Erythroblast (primary cell): ENCODE measurements around the gene GNAT1.

Source experiments
- DNase-seq, 2 experiments: peaks; one replicate each; lab custom pipeline; 2025; lab: John Stamatoyannopoulos, UW
- GATA1 ChIP-seq: IDR thresholded peaks from 2 replicates; pipeline ENCODE4 v1.6.1; 2011; ENCODE audit warnings: low read depth, mild to moderate bottlenecking, control low read depth, low read length, moderate library complexity
- POLR2A ChIP-seq: IDR thresholded peaks from 2 replicates; pipeline ENCODE4 v1.6.1; 2011; ENCODE audit warnings: mild to moderate bottlenecking, low read length

The GNAT1 gene

GRCh38 chr3:50156549-50157493, 34.6 kb upstream of the GNAT1 start:
- TF ChIP-seq GATA1 (no peak), POLR2A (no peak)
- no peak for DNase-seq

GRCh38 chr3:50157827-50158529, 33.4 kb upstream of the GNAT1 start:
- TF ChIP-seq GATA1 (no peak), POLR2A (no peak)
- DNase-seq: no peak

GRCh38 chr3:50158530-50159146, 32.8 kb upstream of the GNAT1 start:
- no peak for TF ChIP-seq GATA1
- TF ChIP-seq POLR2A: no peak
- DNase-seq: no peak

GRCh38 chr3:50160561-50160983, 30.8 kb upstream of the GNAT1 start:
- TF ChIP-seq GATA1: no peak
- no peak for TF ChIP-seq POLR2A
- DNase-seq: no peak

- no peak for DNase-seq
- TF ChIP-seq GATA1 (no peak), POLR2A (no peak)
These were observed 30.1 kb upstream of the GNAT1 start for GRCh38 chr3:50161320-50161719.

GRCh38 chr3:50162034-50162883, 29.2 kb upstream of the GNAT1 start:
- DNase-seq: no peak
- TF ChIP-seq GATA1 (no peak), POLR2A (no peak)

GRCh38 chr3:50163572-50164455, 27.6 kb upstream of the GNAT1 start:
- DNase-seq: no peak

GRCh38 chr3:50164481-50164880, 26.9 kb upstream of the GNAT1 start:
- no peak for DNase-seq
- TF ChIP-seq POLR2A (no peak), GATA1 (no peak)

More at GRCh38 chr3:50163572-50164455, 27.6 kb upstream of the GNAT1 start:
- TF ChIP-seq GATA1: no peak
- TF ChIP-seq POLR2A: no peak

- TF ChIP-seq POLR2A: no peak
- no peak for TF ChIP-seq GATA1
- DNase-seq: no peak
These were observed 26.2 kb upstream of the GNAT1 start for GRCh38 chr3:50164984-50165909.

- no peak for DNase-seq
- TF ChIP-seq GATA1 (no peak), POLR2A (no peak)
These were observed 25.4 kb upstream of the GNAT1 start for GRCh38 chr3:50165910-50166538.

GRCh38 chr3:50166620-50167019, 24.8 kb upstream of the GNAT1 start:
- TF ChIP-seq GATA1: no peak
- TF ChIP-seq POLR2A: no peak
- DNase-seq: no peak
